ENCODE data around the gene ASXL2. TPM values are rescaled to one million over a fixed set of nuclear protein-coding genes. Genes with fewer than 3 reads are reported as not detected.

Gene ASXL2
- total RNA-seq, 4 donors from 2014 or later, result 13.3 to 26.7 (median 16.8) TPM

- H3K9me3 ChIP-seq, result no peaks in the 10 kb centered on the region
- H3K27me3 ChIP-seq, result no peaks in the 10 kb centered on the region
- no peak overlapping the region for H3K4me3 ChIP-seq
- 83 to 100% methylated on average over 1 to 7 of the region's 7 CpGs for WGBS, 2 donors (ENCODE audit: low coverage in 1 of 2)
- H3K36me3 ChIP-seq, result no peaks in the 10 kb centered on the region
- no peak for ATAC-seq
- no peak for TF ChIP-seq POLR2A (IDR thresholded peaks at IDR 0.05)
- TF ChIP-seq EP300 (IDR thresholded peaks at IDR 0.05), result no peak
- TF ChIP-seq POLR2AphosphoS5 (IDR thresholded peaks at IDR 0.05), result no peak
- TF ChIP-seq CTCF (IDR thresholded peaks at IDR 0.05), result no peak
- H3K27ac ChIP-seq, result no peak overlapping the region
- no peaks in the 10 kb centered on the region for H3K4me1 ChIP-seq
These were observed 16.7 kb upstream of the ASXL2 start for GRCh38 chr2:25895018-25895417.

- no peaks in the 10 kb centered on the region for H3K27me3 ChIP-seq
- no peak overlapping the region for H3K4me3 ChIP-seq
- ATAC-seq, result no peak
- no peaks in the 10 kb centered on the region for H3K36me3 ChIP-seq
- H3K27ac ChIP-seq, result no peak overlapping the region
- TF ChIP-seq POLR2AphosphoS5 (IDR thresholded peaks at IDR 0.05) (no peak), POLR2A (IDR thresholded peaks at IDR 0.05) (no peak), EP300 (IDR thresholded peaks at IDR 0.05) (no peak), CTCF (IDR thresholded peaks at IDR 0.05) (no peak)
- H3K4me1 ChIP-seq, result no peaks in the 10 kb centered on the region
- no peaks in the 10 kb centered on the region for H3K9me3 ChIP-seq
- 58 to 85% methylated on average over 2 to 7 of the region's 8 CpGs for WGBS, 2 donors (ENCODE audit: low coverage in 1 of 2)
These were observed 16.0 kb upstream of the ASXL2 start for GRCh38 chr2:25894135-25894830.

- Histone ChIP-seq H3K4me1 (no peaks in the 10 kb centered on the region), H3K4me3 (no peak overlapping the region), H3K9me3 (no peaks in the 10 kb centered on the region), H3K27ac (no peak overlapping the region), H3K36me3 (no peaks in the 10 kb centered on the region), H3K27me3 (no peaks in the 10 kb centered on the region)
- TF ChIP-seq POLR2AphosphoS5 (IDR thresholded peaks at IDR 0.05) (no peak), POLR2A (IDR thresholded peaks at IDR 0.05) (no peak), EP300 (IDR thresholded peaks at IDR 0.05) (no peak), CTCF (IDR thresholded peaks at IDR 0.05) (no peak)
- ATAC-seq, result no peak
- WGBS, 2 donors (ENCODE audit: low coverage in 1 of 2), result 89 to 96% methylated on average over 5 of the region's 5 CpGs
These were observed 13.4 kb upstream of the ASXL2 start for GRCh38 chr2:25891672-25892071.

GRCh38 chr2:25887624-25888242 lies 9.4 kb upstream of the ASXL2 start:
- Histone ChIP-seq H3K36me3 (no peaks in the 10 kb centered on the region), H3K4me1 (no peaks in the 10 kb centered on the region), H3K27me3 (peaks cover 28% of the 10 kb centered on the region), H3K27ac (no peak overlapping the region), H3K4me3 (no peak overlapping the region), H3K9me3 (no peaks in the 10 kb centered on the region)
- no peak for ATAC-seq
- WGBS, 2 donors (ENCODE audit: low coverage in 1 of 2), result 80 to 100% methylated on average over 1 to 2 of the region's 5 CpGs
- TF ChIP-seq POLR2A (IDR thresholded peaks at IDR 0.05) (no peak), EP300 (IDR thresholded peaks at IDR 0.05) (no peak), POLR2AphosphoS5 (IDR thresholded peaks at IDR 0.05) (no peak), CTCF (IDR thresholded peaks at IDR 0.05) (no peak)

- no peak overlapping the region for H3K27ac ChIP-seq
- no peaks in the 10 kb centered on the region for H3K36me3 ChIP-seq
- no peak overlapping the region for H3K4me3 ChIP-seq
- H3K27me3 ChIP-seq, result peaks cover 34% of the 10 kb centered on the region
- H3K4me1 ChIP-seq, result no peaks in the 10 kb centered on the region
- ATAC-seq, result no peak
- 88 to 90% methylated on average over 2 of the region's 2 CpGs for WGBS, 2 donors (ENCODE audit: low coverage in 1 of 2)
- H3K9me3 ChIP-seq, result no peaks in the 10 kb centered on the region
- TF ChIP-seq POLR2A (IDR thresholded peaks at IDR 0.05), result no peak
- no peak for TF ChIP-seq POLR2AphosphoS5 (IDR thresholded peaks at IDR 0.05)
- TF ChIP-seq CTCF (IDR thresholded peaks at IDR 0.05), result no peak
- TF ChIP-seq EP300 (IDR thresholded peaks at IDR 0.05), result no peak
These were observed 7.6 kb upstream of the ASXL2 start for GRCh38 chr2:25885933-25886332.

Measured in gastroesophageal sphincter (tissue), 4 donors.